ENCODE measurements around the gene CD93. TPM values are rescaled to one million over a fixed set of nuclear protein-coding genes. Genes with fewer than 3 reads are reported as not detected.

CD93 gene
- total RNA-seq, 1 donor from 2014 or later: under 0.01 TPM

GRCh38 chr20:23065266-23066201 lies 20.6 kb downstream of the CD93 start:
- no peak for FAIRE-seq
- DNase-seq (ENCODE audit: low read depth): no peak
- H3K27me3 ChIP-seq (ENCODE audit: control insufficient read depth, insufficient read depth, low read length): no peaks in the 10 kb centered on the region
- H3K4me3 ChIP-seq (ENCODE audit: low read depth, low read length): no peak overlapping the region
- no peak for TF ChIP-seq CTCF (IDR thresholded peaks at IDR 0.05; ENCODE audit: insufficient read depth, low read length, severe bottlenecking)
- H3K36me3 ChIP-seq (ENCODE audit: control insufficient read depth, insufficient read depth, low read length): no peaks in the 10 kb centered on the region

GRCh38 chr20:23063581-23063980 lies 22.5 kb downstream of the CD93 start:
- Histone ChIP-seq H3K4me3 (ENCODE audit: low read depth, low read length) (no peak overlapping the region), H3K27me3 (ENCODE audit: control insufficient read depth, insufficient read depth, low read length) (no peaks in the 10 kb centered on the region), H3K36me3 (ENCODE audit: control insufficient read depth, insufficient read depth, low read length) (no peaks in the 10 kb centered on the region)
- TF ChIP-seq CTCF (IDR thresholded peaks at IDR 0.05; ENCODE audit: insufficient read depth, low read length, severe bottlenecking): no peak
- DNase-seq (ENCODE audit: low read depth): no peak
- no peak for FAIRE-seq

- no peak for TF ChIP-seq CTCF (IDR thresholded peaks at IDR 0.05; ENCODE audit: insufficient read depth, low read length, severe bottlenecking)
These were observed 23.0 kb downstream of the CD93 start for GRCh38 chr20:23063168-23063567.

GRCh38 chr20:23062632-23063031 lies 23.5 kb downstream of the CD93 start:
- FAIRE-seq: no peak
- TF ChIP-seq CTCF (IDR thresholded peaks at IDR 0.05; ENCODE audit: insufficient read depth, low read length, severe bottlenecking): no peak
- no peaks in the 10 kb centered on the region for H3K36me3 ChIP-seq (ENCODE audit: control insufficient read depth, insufficient read depth, low read length)
- no peak for DNase-seq (ENCODE audit: low read depth)
- H3K27me3 ChIP-seq (ENCODE audit: control insufficient read depth, insufficient read depth, low read length): no peaks in the 10 kb centered on the region
- H3K4me3 ChIP-seq (ENCODE audit: low read depth, low read length): no peak overlapping the region

More at GRCh38 chr20:23063168-23063567, 23.0 kb downstream of the CD93 start:
- Histone ChIP-seq H3K4me3 (ENCODE audit: low read depth, low read length) (no peak overlapping the region), H3K36me3 (ENCODE audit: control insufficient read depth, insufficient read depth, low read length) (no peaks in the 10 kb centered on the region), H3K27me3 (ENCODE audit: control insufficient read depth, insufficient read depth, low read length) (no peaks in the 10 kb centered on the region)
- no peak for DNase-seq (ENCODE audit: low read depth)
- no peak for FAIRE-seq

- peak; percentile 41 for TF ChIP-seq CTCF (IDR thresholded peaks at IDR 0.05; ENCODE audit: insufficient read depth, low read length, severe bottlenecking)
- DNase-seq (ENCODE audit: low read depth) (peak; percentile 59), FAIRE-seq (no peak)
- Histone ChIP-seq H3K27me3 (ENCODE audit: control insufficient read depth, insufficient read depth, low read length) (no peaks in the 10 kb centered on the region), H3K4me3 (ENCODE audit: low read depth, low read length) (no peak overlapping the region), H3K36me3 (ENCODE audit: control insufficient read depth, insufficient read depth, low read length) (no peaks in the 10 kb centered on the region)
These were observed 24.2 kb downstream of the CD93 start for GRCh38 chr20:23061734-23062561.

All from bronchial epithelial cell (primary cell).